GM12878 (cell line): ENCODE results near the gene TIAM1. TPM values are rescaled to one million over a fixed set of nuclear protein-coding genes. Genes with fewer than 3 reads are reported as not detected.
A peak's percentile ranks its signal among the peaks of the same experiment; 100 is the strongest.

Experiments
- ATAC-seq: fragments of 200-7000 bp; cut with Tn5 transposase; 3 replicates; pipeline ENCODE4 v1.9.1; 2020; ENCODE audit warnings: mild to moderate bottlenecking, moderate library complexity
- BruUV-seq: library from RNA; stranded (reverse); fragments of 400-500 nt; replicated peaks from 2 replicates; lab custom pipeline; 2021; lab: Mats Ljungman, UMichigan
- CTCF ChIA-PET: fragments of 300-600 bp; sonication (Branson Sonifier 250); formaldehyde crosslinking; extraction: SDS; loops from one replicate; lab custom pipeline; 2021; ENCODE audit warnings: inconsistent platforms; lab: Yijun Ruan, JAX
- POLR2A ChIA-PET: fragments of 350-600 bp; formaldehyde crosslinking; extraction: SDS; loops from one replicate; lab custom pipeline; 2021; ENCODE audit warnings: inconsistent platforms; lab: Charles Lee
- RAD21 ChIA-PET: fragments of 300-600 bp; sonication (Branson Sonifier 250); formaldehyde crosslinking; loops from one replicate; lab custom pipeline; 2023; ENCODE audit warnings: antibody characterized with exemption; ENCODE audit not compliant: unreplicated experiment; lab: Charles Lee
- SMC1A ChIA-PET: fragments of 300-600 bp; sonication (Branson Sonifier 250); formaldehyde crosslinking; loops from one replicate; lab custom pipeline; 2023; ENCODE audit not compliant: unreplicated experiment, uncharacterized antibody; lab: Charles Lee
- DNase-seq: peaks from one replicate; pipeline ENCODE4 v3.0.0-alpha.2; 2011; ENCODE audit warnings: low read depth, low spot score
- FAIRE-seq: peaks from 3 replicates; lab custom pipeline; 2011; peaks lifted over from hg19 to GRCh38; lab: Jason Lieb, UNC
- H2AFZ ChIP-seq: 2 replicates; pipeline ENCODE4 v1.6.0; 2011; ENCODE audit warnings: low read depth, low read length, control low read depth; ENCODE audit not compliant: control insufficient read depth
- H3K27ac ChIP-seq: 2 replicates; pipeline ENCODE4 v1.5.1; 2011; ENCODE audit warnings: control low read depth; ENCODE audit not compliant: control insufficient read depth, insufficient read depth
- H3K27me3 ChIP-seq, 2 experiments: replicated peaks in 1 of 2; 2 replicates each; pipeline versions ENCODE4 v1.6.0 to v1.6.1; 2011; ENCODE audit warnings: low read length in 1 of 2; ENCODE audit not compliant: control insufficient read depth in 2 of 2, insufficient read depth in 2 of 2
- H3K36me3 ChIP-seq, 2 experiments: 2 replicates each; pipeline ENCODE4 v1.5.1; 2011; ENCODE audit warnings: low read length in 1 of 2; ENCODE audit not compliant: control insufficient read depth in 2 of 2, insufficient read depth in 2 of 2
- H3K4me1 ChIP-seq: 2 replicates; pipeline ENCODE4 v1.6.1; 2011; ENCODE audit warnings: mild to moderate bottlenecking, low read length, moderate library complexity, mixed read lengths; ENCODE audit not compliant: control insufficient read depth, insufficient read depth
- H3K4me2 ChIP-seq: 2 replicates; pipeline ENCODE4 v1.6.0; 2011; ENCODE audit warnings: control low read depth; ENCODE audit not compliant: control insufficient read depth, insufficient read depth
- H3K4me3 ChIP-seq: fragments of 200-600 bp; sonication (generic); 2 replicates; pipeline ENCODE4 v1.5.1; 2016
- H3K79me2 ChIP-seq: 2 replicates; pipeline ENCODE4 v1.6.0; 2011; ENCODE audit warnings: low read length; ENCODE audit not compliant: control insufficient read depth, insufficient read depth
- H3K9ac ChIP-seq: 2 replicates; pipeline ENCODE4 v1.8.0; 2011; ENCODE audit warnings: low read length, control low read depth, mixed read lengths; ENCODE audit not compliant: control insufficient read depth, insufficient read depth
- H3K9me3 ChIP-seq: replicated peaks from 3 replicates; pipeline ENCODE4 v1.5.1; 2011; ENCODE audit warnings: mild to moderate bottlenecking, low read length; ENCODE audit not compliant: control insufficient read depth, insufficient read depth
- H4K20me1 ChIP-seq: 2 replicates; pipeline ENCODE4 v1.6.0; 2011; ENCODE audit not compliant: control insufficient read depth, insufficient read depth
- BCLAF1 ChIP-seq: fragments of 450-650 bp; IDR thresholded peaks from 2 replicates; pipeline ENCODE4 v1.6.1; 2017; ENCODE audit warnings: antibody characterized with exemption, mild to moderate bottlenecking, moderate library complexity
- CTCF ChIP-seq, 3 experiments: IDR thresholded peaks in 2 of 3; conservative IDR thresholded peaks in 1 of 3; 2 replicates each; pipeline ENCODE4 v1.5.1; 2011; ENCODE audit warnings: low read depth in 3 of 3, low read length in 3 of 3, mild to moderate bottlenecking in 3 of 3, control low read depth in 2 of 3, moderate library complexity in 2 of 3, inconsistent platforms in 1 of 3, mixed read lengths in 1 of 3; ENCODE audit not compliant: control insufficient read depth in 2 of 3, insufficient read depth in 1 of 3; ENCODE audit errors: extremely low read depth in 1 of 3
- EGR1 ChIP-seq, 2 experiments: IDR thresholded peaks; 1 replicate in 1 of 2; 2 replicates in 1 of 2; pipeline ENCODE4 v1.6.1; 2011 to 2012; ENCODE audit warnings: low read depth in 2 of 2, low read length in 2 of 2, borderline replicate concordance in 1 of 2, mild to moderate bottlenecking in 1 of 2, moderate library complexity in 1 of 2
- PBX3 ChIP-seq: IDR thresholded peaks from 2 replicates; pipeline ENCODE4 v1.6.1; 2011; ENCODE audit warnings: mild to moderate bottlenecking, low read depth, low read length, moderate library complexity; ENCODE audit not compliant: insufficient replicate concordance
- RAD21 ChIP-seq: IDR thresholded peaks from 2 replicates; pipeline ENCODE4 v1.6.1; 2011; ENCODE audit warnings: mild to moderate bottlenecking, low read depth, low read length, moderate library complexity; ENCODE audit not compliant: insufficient read depth
- RBBP5 ChIP-seq: fragments of 200-600 bp; sonication (generic); conservative IDR thresholded peaks from 2 replicates; pipeline ENCODE4 v1.6.1; 2016
- SKIL ChIP-seq: fragments of 450-650 bp; IDR thresholded peaks from 2 replicates; pipeline ENCODE4 v1.6.1; 2017; ENCODE audit warnings: mild to moderate bottlenecking, low read depth, inconsistent platforms; ENCODE audit not compliant: poor library complexity, severe bottlenecking
- USF2 ChIP-seq: IDR thresholded peaks from 2 replicates; pipeline ENCODE4 v1.6.1; 2011; ENCODE audit warnings: low read depth, low read length, improper control_type of control experiment, borderline replicate concordance
- ZNF24 ChIP-seq: fragments of 450-650 bp; IDR thresholded peaks from 2 replicates; pipeline ENCODE4 v1.6.1; 2017; ENCODE audit warnings: antibody characterized with exemption, mild to moderate bottlenecking
- WGBS: methylation state at CpG from one replicate; pipeline ENCODE4 v1.1.6; 2016; ENCODE audit warnings: low lambda C conversion rate; ENCODE audit not compliant: insufficient replicate concordance, insufficient coverage; ENCODE audit errors: missing lambda C conversion rate; 5-methylcytosine and 5-hydroxymethylcytosine counted together
- in situ Hi-C: fragments of 300-500 bp; cut with MboI; formaldehyde crosslinking; loops from 9 replicates; pipeline ENCODE4 v1.14.3; 2018; ENCODE audit warnings: mixed read lengths
- intact Hi-C: fragments of 100-400 bp; cut with micrococcal nuclease; formaldehyde crosslinking; loops from one replicate; pipeline ENCODE4 v1.14.2; 2022; ENCODE audit not compliant: unreplicated experiment
- polyA plus RNA-seq, 11 experiments: library from polyadenylated mRNA; depleted of rRNA in 4 of 11; unstranded in 6 of 11; stranded (reverse) in 5 of 11; fragments of >200 nt; fragmentation: Nextera tagmentation in 4 of 11; fragmentation: Illumina TruSeq in 1 of 11; extraction: Ambion mirVana in 4 of 11; extraction: Trizol in 1 of 11; gene quantifications; 1 replicate in 1 of 11; 2 replicates in 10 of 11; pipeline versions ENCODE4 v1.2.1 to v1.2.3, GENCODE V29; 2011 to 2016; ENCODE audit warnings: inconsistent platforms in 2 of 11, missing spikeins in 2 of 11, low read depth in 1 of 11
- total RNA-seq, 4 experiments: library from RNA; depleted of rRNA in 3 of 4; stranded (reverse); fragments of >200 nt in 3 of 4; fragmentation: Illumina TruSeq in 1 of 4; extraction: Trizol in 1 of 4; gene quantifications; 2 replicates each; pipeline versions ENCODE4 v1.2.1 to v1.2.3, GENCODE V29; 2013 to 2021

The TIAM1 gene
- total and polyA plus RNA-seq, 10 of the 15 experiments (the other 5 are each of a cell fraction or from before 2014, with no cell fraction given): 0.31 to 35.9 (median 0.78) TPM

- no peak overlapping the region for H3K27ac ChIP-seq
- no peak for DNase-seq
- TF ChIP-seq RAD21 (0 out of 2 replicates have a peak, but pooled peaks have one; percentile 3), EGR1 (IDR thresholded peaks at IDR 0.05; ENCODE audit: borderline replicate concordance in 1 of 2, low read depth in 2 of 2, low read length in 2 of 2) (no peak), BCLAF1 (no peak), RBBP5 (no peak), SKIL (no peak), CTCF (IDR thresholded peaks at IDR 0.05 in 2 of 3, conservative IDR thresholded peaks at IDR 0.05 in 1 of 3; ENCODE audit: control insufficient read depth in 2 of 3, extremely low read depth in 1 of 3, insufficient read depth in 1 of 3, low read depth in 3 of 3, low read length in 3 of 3) (peak in 1 of 3 experiments; percentile 31; a peak in 1 of 6 replicates), USF2 (no peak), PBX3 (no peak), ZNF24 (no peak)
- no peaks in the 10 kb centered on the region for H3K9me3 ChIP-seq
- ATAC-seq: no peak
- intact Hi-C loops (no loop called here), in situ Hi-C loops (no loop called here)
- no peak overlapping the region for H3K4me2 ChIP-seq
- no peaks in the 10 kb centered on the region for H4K20me1 ChIP-seq
- ChIA-PET SMC1A (interaction anchor here (0.6 to 4.1 kb wide), 6 partner anchors 12 to 367 kb away, joined by 3 to 24 read pairs (median 6); no protein-coding TSS in a partner anchor), POLR2A (interaction anchor here (0.5 kb wide), 1 partner anchor 398 kb away, joined by 4 read pairs; no protein-coding TSS in a partner anchor), CTCF (interaction anchor here (0.9 to 3.7 kb wide), 4 partner anchors 19 to 392 kb away, joined by 3 to 18 read pairs (median 4); no protein-coding TSS in a partner anchor), RAD21 (interaction anchor here (0.6 to 1.5 kb wide), 5 partner anchors 9 to 367 kb away, joined by 3 to 10 read pairs (median 3); no protein-coding TSS in a partner anchor)
- H3K4me3 ChIP-seq: no peak overlapping the region
- no peaks in the 10 kb centered on the region for H3K79me2 ChIP-seq
- H2AFZ ChIP-seq: no peak overlapping the region
- H3K36me3 ChIP-seq: no peaks in the 10 kb centered on the region; a peak in 1 of 4 replicates
- H3K9ac ChIP-seq: no peak overlapping the region
- WGBS: 20% methylated on average over 2 of the region's 2 CpGs
- BruUV-seq: no TSS peak
- H3K27me3 ChIP-seq: no peaks in the 10 kb centered on the region
- no peaks in the 10 kb centered on the region for H3K4me1 ChIP-seq
- FAIRE-seq: no peak
Observed at GRCh38 chr21:31213787-31214186, 130.3 kb downstream of the TIAM1 start.
